IMR-90 (cell line): ENCODE measurements around the gene KY. TPM values are rescaled to one million over a fixed set of nuclear protein-coding genes. Genes with fewer than 3 reads are reported as not detected.

Experiments
- ATAC-seq: fragments of 200-7000 bp; cut with Tn5 transposase; 2 replicates; pipeline ENCODE4 v1.9.1; 2020; ENCODE audit warnings: low read depth, mild to moderate bottlenecking, moderate library complexity
- BruUV-seq: library from RNA; stranded (reverse); fragments of 400-500 nt; replicated peaks from 2 replicates; lab custom pipeline; 2021; lab: Mats Ljungman, UMichigan
- CTCF ChIA-PET: fragments of 300-600 bp; formaldehyde crosslinking; extraction: SDS; loops from one replicate; lab custom pipeline; 2021; ENCODE audit warnings: antibody characterized with exemption; lab: Yijun Ruan, JAX
- POLR2A ChIA-PET: fragments of 300-600 bp; sonication (Branson Sonifier 250); formaldehyde crosslinking; loops from one replicate; lab custom pipeline; 2022; ENCODE audit warnings: antibody characterized with exemption; ENCODE audit not compliant: unreplicated experiment; lab: Charles Lee
- DNase-seq: peaks from one replicate; pipeline ENCODE4 v3.0.0; 2013
- H2AFZ ChIP-seq: replicated peaks from 2 replicates; pipeline ENCODE3; 2013; ENCODE audit warnings: low read length, mild to moderate bottlenecking; ENCODE audit not compliant: poor library complexity
- H2AK5ac ChIP-seq: 2 replicates; pipeline ENCODE4 v1.6.1; 2013; ENCODE audit warnings: low read depth, low read length, inconsistent platforms
- H2AK9ac ChIP-seq: replicated peaks from 2 replicates; pipeline ENCODE3; 2013; ENCODE audit warnings: mild to moderate bottlenecking, low read depth, low read length, moderate library complexity; ENCODE audit not compliant: poor library complexity
- H2BK120ac ChIP-seq: 2 replicates; pipeline ENCODE4 v1.6.1; 2013; ENCODE audit warnings: low read depth, low read length, inconsistent platforms
- H2BK15ac ChIP-seq: 3 replicates; pipeline ENCODE4 v1.6.1; 2013; ENCODE audit warnings: low read depth, low read length, inconsistent platforms
- H2BK20ac ChIP-seq: 2 replicates; pipeline ENCODE4 v1.6.1; 2013; ENCODE audit warnings: low read depth, mild to moderate bottlenecking, inconsistent platforms, low read length, moderate library complexity
- H2BK5ac ChIP-seq: 2 replicates; pipeline ENCODE4 v1.6.1; 2013; ENCODE audit warnings: mild to moderate bottlenecking, low read depth, low read length, inconsistent platforms; ENCODE audit not compliant: poor library complexity, severe bottlenecking
- H3K14ac ChIP-seq: replicated peaks from 2 replicates; pipeline ENCODE4 v1.6.1; 2013; ENCODE audit warnings: low read depth, low read length, inconsistent platforms
- H3K18ac ChIP-seq: 2 replicates; pipeline ENCODE4 v1.6.1; 2013; ENCODE audit warnings: low read depth, low read length, control low read depth
- H3K23ac ChIP-seq: 2 replicates; pipeline ENCODE4 v1.6.1; 2013; ENCODE audit warnings: low read depth, low read length, inconsistent platforms
- H3K27ac ChIP-seq: 2 replicates; pipeline ENCODE4 v1.5.1; 2013; ENCODE audit warnings: mild to moderate bottlenecking, control low read depth, low read length; ENCODE audit not compliant: insufficient read depth
- H3K27me3 ChIP-seq: 2 replicates; pipeline ENCODE4 v1.6.1; 2013; ENCODE audit warnings: low read length; ENCODE audit not compliant: control insufficient read depth, insufficient read depth
- H3K36me3 ChIP-seq: 2 replicates; pipeline ENCODE4 v1.6.1; 2013; ENCODE audit warnings: low read length, mixed read lengths; ENCODE audit not compliant: control insufficient read depth, insufficient read depth
- H3K4ac ChIP-seq: 2 replicates; pipeline ENCODE4 v1.6.1; 2013; ENCODE audit warnings: low read depth, low read length, inconsistent platforms
- H3K4me1 ChIP-seq: 2 replicates; pipeline ENCODE4 v1.6.1; 2013; ENCODE audit warnings: low read length, mixed read lengths; ENCODE audit not compliant: control insufficient read depth, insufficient read depth
- H3K4me2 ChIP-seq: 2 replicates; pipeline ENCODE4 v1.6.1; 2013; ENCODE audit warnings: low read depth, mild to moderate bottlenecking, control low read depth, low read length, moderate library complexity
- H3K4me3 ChIP-seq: 2 replicates; pipeline ENCODE4 v1.5.1; 2013; ENCODE audit warnings: low read depth, mild to moderate bottlenecking, control low read depth, low read length, moderate library complexity; ENCODE audit not compliant: insufficient read depth
- H3K56ac ChIP-seq: 2 replicates; pipeline ENCODE4 v1.6.1; 2013; ENCODE audit warnings: low read length, inconsistent platforms; ENCODE audit not compliant: insufficient read depth; ENCODE audit errors: extremely low read depth
- H3K79me1 ChIP-seq, 2 experiments: 2 replicates each; pipeline ENCODE4 v1.6.1; 2013; ENCODE audit warnings: low read length in 2 of 2, inconsistent platforms in 1 of 2, low read depth in 1 of 2
- H3K9ac ChIP-seq: 2 replicates; pipeline ENCODE4 v1.6.1; 2013; ENCODE audit warnings: low read depth, low read length, control low read depth
- H3K9me1 ChIP-seq: 2 replicates; pipeline ENCODE4 v1.6.1; 2013; ENCODE audit warnings: low read length, inconsistent platforms; ENCODE audit not compliant: insufficient read depth
- H3K9me3 ChIP-seq: 2 replicates; pipeline ENCODE4 v1.6.1; 2013; ENCODE audit warnings: low read length; ENCODE audit not compliant: control insufficient read depth, insufficient read depth
- H4K20me1 ChIP-seq: 2 replicates; pipeline ENCODE4 v1.6.1; 2013; ENCODE audit warnings: low read length, inconsistent platforms; ENCODE audit not compliant: insufficient read depth
- H4K5ac ChIP-seq: 2 replicates; pipeline ENCODE4 v1.6.1; 2013; ENCODE audit warnings: mild to moderate bottlenecking, low read depth, low read length, control low read depth
- H4K8ac ChIP-seq, 2 experiments: 2 replicates each; pipeline ENCODE4 v1.6.1; 2013; ENCODE audit warnings: low read depth in 2 of 2, low read length in 2 of 2, control low read depth in 1 of 2, inconsistent platforms in 1 of 2
- H4K91ac ChIP-seq: 2 replicates; pipeline ENCODE4 v1.6.1; 2013; ENCODE audit warnings: low read depth, low read length, inconsistent platforms; ENCODE audit not compliant: insufficient read depth
- BHLHE40 ChIP-seq: fragments of 150-350 bp; IDR thresholded peaks from 2 replicates; pipeline ENCODE4 v1.6.1; 2016; ENCODE audit warnings: mild to moderate bottlenecking, low read depth, low read length
- CHD1 ChIP-seq: IDR thresholded peaks from 2 replicates; pipeline ENCODE4 v1.6.1; 2012; ENCODE audit warnings: low read depth, low read length, improper control_type of control experiment
- FOS ChIP-seq: fragments of 150-350 bp; IDR thresholded peaks from 2 replicates; pipeline ENCODE4 v1.6.1; 2016; ENCODE audit warnings: low read depth, low read length
- NFE2L2 ChIP-seq: fragments of 150-350 bp; IDR thresholded peaks from 2 replicates; pipeline ENCODE4 v1.6.1; 2016; ENCODE audit warnings: low read depth, mild to moderate bottlenecking, low read length
- WGBS, 2 experiments: methylation state at CpG; one replicate each; pipeline versions ENCODE4 v1.1.5 to v1.1.7; 2013; ENCODE audit warnings: missing lambda C conversion rate in 2 of 2; ENCODE audit not compliant: insufficient read length in 1 of 2; ENCODE audit errors: extremely low coverage in 2 of 2; 5-methylcytosine and 5-hydroxymethylcytosine counted together
- dilution Hi-C: fragments of 300-500 bp; cut with HindIII; formaldehyde crosslinking; loops from one replicate; pipeline ENCODE4 v1.14.3; 2018; ENCODE audit warnings: low sequenced_read_pairs; ENCODE audit not compliant: unreplicated experiment
- in situ Hi-C: fragments of 300-500 bp; cut with MboI; formaldehyde crosslinking; loops from 3 replicates; pipeline ENCODE4 v1.14.3; 2019; ENCODE audit warnings: low sequenced_read_pairs, inconsistent platforms, mixed read lengths
- intact Hi-C: fragments of 100-400 bp; cut with micrococcal nuclease; formaldehyde crosslinking; loops from 2 replicates; pipeline ENCODE4 v1.10.0; 2022
- polyA plus RNA-seq, 3 experiments: library from polyadenylated mRNA; depleted of rRNA; stranded (reverse); fragments of >200 nt; gene quantifications; 2 replicates each; pipeline ENCODE4 v1.2.3, GENCODE V29; 2012; ENCODE audit warnings: low replicate concordance in 1 of 3
- total RNA-seq: library from RNA; depleted of rRNA; stranded (reverse); fragments of >200 nt; gene quantifications from 2 replicates; pipeline ENCODE4 v1.2.3, GENCODE V29; 2012

KY gene
- total and polyA plus RNA-seq, 2 of the 4 experiments (the other 2 are of a cell fraction) = under 0.01 to 0.09 TPM

DNA sequence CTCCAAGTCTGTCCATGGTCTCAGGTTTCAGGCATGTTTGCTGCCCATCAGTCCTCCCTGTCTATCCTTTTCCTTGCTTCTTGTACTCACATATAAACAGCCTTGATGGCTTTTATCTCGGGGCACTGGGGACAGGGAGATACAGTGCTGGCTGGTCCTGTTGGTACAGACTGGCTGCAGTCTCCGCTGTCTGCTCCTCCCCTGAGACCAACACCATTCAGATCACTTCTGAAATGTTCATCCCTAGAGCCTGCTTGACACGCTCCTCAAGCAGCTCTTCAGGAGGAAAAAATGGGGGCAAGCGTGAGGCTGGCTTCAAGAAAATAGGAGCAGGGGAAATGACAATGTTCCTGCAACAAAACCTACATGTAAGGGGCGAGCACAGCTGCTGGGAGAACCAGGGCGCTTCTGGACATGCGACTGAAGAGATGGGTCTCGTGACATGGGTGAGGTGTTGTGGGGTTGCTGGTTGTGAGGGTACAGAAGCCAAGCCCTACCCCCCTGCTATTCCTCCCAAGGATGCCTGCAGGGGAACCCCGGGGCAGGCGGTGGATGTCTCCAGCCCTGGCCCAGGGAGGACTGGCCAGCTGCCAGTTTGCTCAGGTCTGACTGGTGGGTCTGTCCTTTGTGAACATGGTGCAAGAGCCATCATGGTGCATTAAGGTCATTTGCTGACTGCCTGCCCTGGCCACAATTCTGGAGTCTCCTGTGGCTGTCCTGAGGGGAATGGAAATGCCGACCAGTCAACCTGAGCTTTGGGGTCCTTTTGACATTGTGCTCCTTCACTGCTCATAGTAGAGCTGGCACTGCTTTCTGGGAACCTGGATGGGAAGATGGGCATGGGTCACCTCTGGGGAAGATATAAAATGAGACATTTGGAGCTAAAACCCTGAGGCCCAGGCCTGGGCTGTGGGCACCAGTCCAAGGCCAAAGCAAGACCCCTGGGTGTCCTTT is 40.1 kb downstream of the KY start (continued):
- TF ChIP-seq NFE2L2 = no peak
- TF ChIP-seq FOS = no peak

DNA sequence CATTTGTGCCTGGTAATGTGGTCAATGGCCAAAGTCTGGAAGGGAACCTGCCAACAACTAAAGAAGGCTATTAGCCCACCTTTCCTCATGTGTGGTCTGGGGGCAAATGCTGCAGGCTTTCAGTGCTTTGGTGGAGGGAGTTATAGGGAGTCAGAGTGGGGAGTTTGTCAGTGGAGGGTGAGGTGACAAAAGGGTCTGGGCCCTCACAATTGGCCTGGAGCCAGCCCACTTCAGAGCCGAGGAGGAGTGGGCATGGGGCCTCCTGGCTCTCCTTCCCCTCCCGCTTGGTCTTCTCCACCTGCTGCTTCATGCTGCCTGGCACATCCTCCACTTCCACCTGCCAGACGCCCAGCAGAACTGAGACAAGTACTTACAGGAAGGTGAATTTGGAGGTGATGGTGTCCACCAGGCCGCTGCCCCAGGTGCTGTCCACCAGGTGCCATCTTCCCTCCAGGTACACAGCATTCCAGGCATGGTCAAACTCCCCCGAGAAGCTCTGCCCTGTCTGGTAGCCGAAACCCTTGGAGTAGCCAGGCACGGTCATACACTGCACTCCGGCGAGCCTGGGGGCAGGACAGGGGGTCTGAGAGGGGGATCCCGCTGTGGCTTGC is 40.9 kb downstream of the KY start:
- no peak overlapping the region for H3K23ac ChIP-seq
- no peaks in the 10 kb centered on the region for H3K9me1 ChIP-seq
- H3K9ac ChIP-seq = no peak overlapping the region
- intact Hi-C loops = no loop called here
- no peaks in the 10 kb centered on the region for H3K9me3 ChIP-seq
- no peak overlapping the region for H2AK5ac ChIP-seq
- no peak overlapping the region for H3K18ac ChIP-seq
- H2BK15ac ChIP-seq = no peak overlapping the region
- no peak overlapping the region for H3K4me2 ChIP-seq
- H2BK120ac ChIP-seq = no peak overlapping the region
- no peak overlapping the region for H3K56ac ChIP-seq
- TF ChIP-seq CHD1 (no peak), BHLHE40 (no peak)
- 30% methylated on average over 3 of the region's 10 CpGs; no CpG with 5 or more reads in 1 of the 2 experiments for WGBS, 2 experiments
- no peak overlapping the region for H3K4ac ChIP-seq
- H4K5ac ChIP-seq = no peak overlapping the region
- H4K91ac ChIP-seq = no peak overlapping the region
- H3K4me3 ChIP-seq = no peak overlapping the region
- in situ Hi-C loops = loop anchor here (10.0 kb wide), 1 partner anchor 1285 kb away; no protein-coding TSS in a partner anchor
- no peaks in the 10 kb centered on the region for H4K20me1 ChIP-seq
- BruUV-seq = no TSS peak
- no peak overlapping the region for H3K14ac ChIP-seq
- H2BK5ac ChIP-seq = no peak overlapping the region
- POLR2A ChIA-PET = no interaction called here
- H3K27ac ChIP-seq = no peak overlapping the region
- no peak overlapping the region for H2AFZ ChIP-seq
- CTCF ChIA-PET = no interaction called here
- H2AK9ac ChIP-seq = no peak overlapping the region
- peaks cover 2% of the 10 kb centered on the region; the same call in 1 of the 2 replicates for H3K4me1 ChIP-seq
- no peaks in the 10 kb centered on the region for H3K79me1 ChIP-seq
- no peaks in the 10 kb centered on the region for H3K36me3 ChIP-seq
- no peak for DNase-seq
- no peak overlapping the region for H4K8ac ChIP-seq
- dilution Hi-C loops = no loop called here
- peaks cover 49% of the 10 kb centered on the region for H3K27me3 ChIP-seq
- no peak for ATAC-seq
- no peak overlapping the region for H2BK20ac ChIP-seq
